ENCODE measurements around the gene NTRK2. TPM values are rescaled to one million over a fixed set of nuclear protein-coding genes. Genes with fewer than 3 reads are reported as not detected.

Gene NTRK2
- total RNA-seq, 1 experiment from 2014 or later = not detected

DNA sequence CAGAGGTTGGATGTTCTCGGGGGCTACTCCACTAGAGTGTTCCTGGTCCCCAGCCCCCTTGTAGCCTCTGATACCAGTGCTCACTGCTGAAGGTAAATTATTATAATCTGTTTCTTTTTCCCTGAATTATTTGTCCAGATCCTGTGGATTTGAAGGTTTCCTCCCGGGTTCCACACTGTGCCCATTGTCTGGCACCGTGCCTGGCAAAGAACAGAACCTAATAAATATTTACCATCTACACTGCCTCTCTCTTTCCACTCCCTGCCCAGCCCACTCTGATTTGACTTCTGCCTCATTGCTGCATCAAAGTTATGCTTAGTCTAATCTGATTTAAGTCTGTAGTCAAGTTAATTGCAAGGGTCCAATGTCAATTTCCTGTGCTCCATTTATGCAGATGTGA is 322.9 kb downstream of the NTRK2 start (continued):
- no peak for TF ChIP-seq REST (IDR thresholded peaks at IDR 0.05; ENCODE audit: low read depth)
- no peak for TF ChIP-seq POLR2A (IDR thresholded peaks at IDR 0.05; ENCODE audit: borderline replicate concordance, extremely low read depth, insufficient read depth, insufficient read length)

- Histone ChIP-seq H3K27me3 (ENCODE audit: insufficient read depth, low read length) (peaks cover 41% of the 10 kb centered on the region), H3K27ac (ENCODE audit: low read depth, low read length) (no peak overlapping the region), H3K4me1 (ENCODE audit: control insufficient read depth in 1 of 2, insufficient read depth in 2 of 2, low read length in 2 of 2) (no peaks in the 10 kb centered on the region), H3K4me3 (replicated peaks in 1 of 2; ENCODE audit: low read depth in 1 of 2, low read length in 2 of 2) (no peak overlapping the region), H2AFZ (ENCODE audit: low read depth, low read length, poor library complexity, severe bottlenecking) (no peak overlapping the region), H4K20me1 (ENCODE audit: insufficient read depth) (no peaks in the 10 kb centered on the region), H3K9me3 (ENCODE audit: control insufficient read depth in 1 of 2, insufficient read depth in 1 of 2, low read depth in 1 of 2, low read length in 2 of 2) (no peaks in the 10 kb centered on the region), H3K4me2 (ENCODE audit: low read length) (no peak overlapping the region), H3K79me2 (ENCODE audit: insufficient read depth, low read length) (no peaks in the 10 kb centered on the region), H3K9me2 (ENCODE audit: insufficient read depth) (no peaks in the 10 kb centered on the region), H3K36me3 (ENCODE audit: control insufficient read depth in 1 of 2, insufficient read depth in 2 of 2, low read length in 2 of 2) (no peaks in the 10 kb centered on the region), H3K9ac (ENCODE audit: low read length) (no peak overlapping the region)
- ATAC-seq (no peak), DNase-seq (ENCODE audit: low read depth, low spot score) (no peak)
- ChIA-PET POLR2A (no interaction called here), RAD21 (ENCODE audit: low non-redundant PET in 1 of 2, low total read pairs in 2 of 2, uncharacterized antibody in 2 of 2, unreplicated experiment in 2 of 2) (no interaction called here), CTCF (no interaction called here)
- no peak for TF ChIP-seq ZBTB33 (IDR thresholded peaks at IDR 0.05; ENCODE audit: extremely low read depth, insufficient replicate concordance, low read length)
- TF ChIP-seq ZNF274 (IDR thresholded peaks at IDR 0.05; ENCODE audit: low read depth, low read length) = no peak
- no peak for TF ChIP-seq JUND (IDR thresholded peaks at IDR 0.05)
- no TSS peak for BruUV-seq (replicated peaks)
- intact Hi-C loops (cut with micrococcal nuclease) = no loop called here
Observed at GRCh38 chr9:84993105-84993504, 323.6 kb downstream of the NTRK2 start.

Data from HCT116 (cell line).